Testis (tissue), 3 donors: Measurements from ENCODE around the gene MYL6B. TPM values are rescaled to one million over a fixed set of nuclear protein-coding genes. Genes with fewer than 3 reads are reported as not detected.

Source experiments
- DNase-seq: peaks from one replicate; pipeline ENCODE4 v3.0.0-alpha.2; 2019
- H3K27ac ChIP-seq, 2 donors: fragments of 200-600 bp; sonication (generic); one replicate each; pipeline ENCODE4 v1.5.1; 2019
- H3K27me3 ChIP-seq: fragments of 200-600 bp; sonication (generic); one replicate; pipeline ENCODE4 v1.5.1; 2019
- H3K36me3 ChIP-seq: fragments of 200-600 bp; sonication (generic); one replicate; pipeline ENCODE4 v1.5.1; 2017; ENCODE audit warnings: low read depth; ENCODE audit errors: missing control alignments
- H3K4me1 ChIP-seq: fragments of 200-600 bp; sonication (generic); one replicate; pipeline ENCODE4 v1.5.1; 2019
- H3K4me3 ChIP-seq, 2 donors: fragments of 200-600 bp; sonication (generic); one replicate each; pipeline ENCODE4 v1.5.1; 2017 to 2019
- H3K9me3 ChIP-seq: fragments of 200-600 bp; sonication (generic); one replicate; pipeline ENCODE4 v1.5.1; 2017
- POLR2A ChIP-seq: fragments of 450-650 bp; IDR thresholded peaks from one replicate; pipeline ENCODE4 v1.6.1; 2017; ENCODE audit warnings: antibody characterized with exemption, mild to moderate bottlenecking, moderate library complexity
- WGBS, 2 donors: methylation state at CpG; one replicate each; pipeline ENCODE4 v1.1.5; 2018; 5-methylcytosine and 5-hydroxymethylcytosine counted together
- intact Hi-C: fragments of 100-400 bp; cut with DNase I; formaldehyde crosslinking; loops from one replicate; pipeline ENCODE4 v1.15.1; 2023; ENCODE audit warnings: low total_unique reads
- polyA plus RNA-seq: library from polyadenylated mRNA; stranded (reverse); fragments of 350-450 nt; fragmentation: Illumina TruSeq; extraction: RNeasy Lipid Tissue Mini Kit (QIAGEN cat#74804); gene quantifications from one replicate; pipeline ENCODE4 v1.2.3, GENCODE V29; 2014; ENCODE audit warnings: low read depth, low replicate concordance; ENCODE audit not compliant: insufficient read depth
- total RNA-seq, 2 donors: library from RNA; depleted of rRNA; stranded (reverse); fragments of >200 nt; gene quantifications; one replicate each; pipeline ENCODE4 v1.2.3, GENCODE V29; 2016
- TF ChIP-seq, protein P1 (sequence below), 3 experiments: fragments of 450-650 bp in 2 of 3; fragments of 200-600 bp in 1 of 3; sonication (generic) in 1 of 3; IDR thresholded peaks; one replicate each; pipeline ENCODE4 v1.5.1; 2016 to 2019; ENCODE audit warnings: antibody characterized with exemption in 3 of 3, mild to moderate bottlenecking in 2 of 3, moderate library complexity in 1 of 3

Gene MYL6B
- total and polyA plus RNA-seq, 3 donors from 2014 or later, result 229 to 480 (median 428) TPM

DNA sequence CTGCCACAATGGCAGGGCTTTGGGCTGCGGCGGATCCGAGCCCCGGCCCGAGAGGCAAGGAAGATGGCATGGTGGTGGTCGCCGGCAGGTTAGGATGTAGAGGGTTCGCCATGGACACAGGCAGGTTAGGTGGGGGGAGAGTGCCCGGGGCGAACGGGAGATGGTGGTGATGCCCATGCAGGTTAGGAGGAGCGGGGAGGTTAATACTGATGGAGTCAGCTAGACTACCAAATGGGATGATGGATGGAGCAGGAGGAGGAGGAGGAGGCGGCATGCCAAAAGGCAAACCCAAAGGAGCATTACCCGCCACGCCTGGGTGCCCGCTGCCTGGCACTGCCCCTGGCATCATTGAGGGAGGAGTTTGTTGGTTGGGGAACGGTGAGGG is 11.9 kb downstream of the MYL6B start:
- intact Hi-C loops, result loop anchor here (5.0 kb wide), 1 partner anchor 37 kb away; the partner anchor contains the start of gene ESYT1
- TF ChIP-seq POLR2A, result no peak
- TF ChIP-seq, protein P1, sequence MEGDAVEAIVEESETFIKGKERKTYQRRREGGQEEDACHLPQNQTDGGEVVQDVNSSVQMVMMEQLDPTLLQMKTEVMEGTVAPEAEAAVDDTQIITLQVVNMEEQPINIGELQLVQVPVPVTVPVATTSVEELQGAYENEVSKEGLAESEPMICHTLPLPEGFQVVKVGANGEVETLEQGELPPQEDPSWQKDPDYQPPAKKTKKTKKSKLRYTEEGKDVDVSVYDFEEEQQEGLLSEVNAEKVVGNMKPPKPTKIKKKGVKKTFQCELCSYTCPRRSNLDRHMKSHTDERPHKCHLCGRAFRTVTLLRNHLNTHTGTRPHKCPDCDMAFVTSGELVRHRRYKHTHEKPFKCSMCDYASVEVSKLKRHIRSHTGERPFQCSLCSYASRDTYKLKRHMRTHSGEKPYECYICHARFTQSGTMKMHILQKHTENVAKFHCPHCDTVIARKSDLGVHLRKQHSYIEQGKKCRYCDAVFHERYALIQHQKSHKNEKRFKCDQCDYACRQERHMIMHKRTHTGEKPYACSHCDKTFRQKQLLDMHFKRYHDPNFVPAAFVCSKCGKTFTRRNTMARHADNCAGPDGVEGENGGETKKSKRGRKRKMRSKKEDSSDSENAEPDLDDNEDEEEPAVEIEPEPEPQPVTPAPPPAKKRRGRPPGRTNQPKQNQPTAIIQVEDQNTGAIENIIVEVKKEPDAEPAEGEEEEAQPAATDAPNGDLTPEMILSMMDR (IDR thresholded peaks at IDR 0.05), result no peak

DNA sequence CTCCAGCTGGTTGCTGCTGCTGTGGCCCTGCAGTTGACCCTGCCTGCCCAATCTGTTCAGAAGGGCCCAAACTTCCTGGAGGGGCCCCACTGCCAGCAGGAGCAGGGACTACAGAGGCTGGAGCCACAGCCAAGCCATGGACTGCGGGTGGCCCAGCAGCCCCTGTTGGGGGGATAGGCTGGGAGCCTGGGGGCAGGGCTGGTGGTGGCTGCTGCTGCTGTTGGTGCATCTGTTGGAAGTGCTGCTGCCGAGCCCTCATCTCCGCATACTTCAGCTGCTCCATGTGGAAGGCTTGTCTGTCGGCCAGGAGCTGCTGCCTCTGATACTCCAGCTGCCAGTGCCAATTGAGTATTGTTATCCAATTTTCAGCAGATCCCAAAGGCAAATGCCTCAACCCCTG is 13.0 kb downstream of the MYL6B start:
- intact Hi-C loops, result no loop called here

More for the DNA sequence above, 11.9 kb downstream of the MYL6B start:
- H3K36me3 ChIP-seq, result no peaks in the 10 kb centered on the region
- no peaks in the 10 kb centered on the region for H3K27me3 ChIP-seq
- peaks cover 24% of the 10 kb centered on the region for H3K4me1 ChIP-seq
- no peak overlapping the region for H3K4me3 ChIP-seq
- no peak for DNase-seq
- H3K27ac ChIP-seq, result no peak overlapping the region
- no peaks in the 10 kb centered on the region for H3K9me3 ChIP-seq
- 89% methylated on average over 17 of the region's 17 CpGs for WGBS, 2 donors

DNA sequence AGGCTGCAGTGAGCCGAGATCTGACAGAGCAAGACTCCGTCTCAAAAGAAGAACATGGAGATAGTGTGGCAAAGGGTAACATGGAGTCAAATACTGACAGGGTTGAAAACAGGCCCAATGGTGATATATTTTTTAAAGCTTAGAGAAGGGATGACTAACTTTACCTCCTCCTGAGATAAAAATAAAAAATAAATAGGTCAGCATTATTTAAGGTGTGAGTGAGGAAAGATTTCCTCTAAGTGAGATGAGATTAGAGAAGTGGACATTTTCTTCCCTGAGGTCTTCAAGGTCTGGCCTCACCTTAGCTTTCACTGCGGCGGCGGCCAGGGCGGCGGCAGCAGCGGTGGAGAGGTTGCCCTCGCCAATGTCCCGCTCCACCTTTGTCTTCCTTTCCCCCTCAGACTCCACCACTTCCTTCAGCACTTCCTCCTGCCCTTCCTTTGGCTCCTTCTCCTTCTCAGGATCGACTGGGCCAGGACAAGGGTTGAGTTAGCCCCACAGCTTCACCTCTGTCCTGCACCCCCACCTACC is 16.9 kb downstream of the MYL6B start:
- Histone ChIP-seq H3K36me3 (no peaks in the 10 kb centered on the region), H3K27ac (no peak overlapping the region)

More for the DNA sequence above, 13.0 kb downstream of the MYL6B start:
- no peak overlapping the region for H3K4me3 ChIP-seq
- H3K9me3 ChIP-seq, result no peaks in the 10 kb centered on the region
- TF ChIP-seq POLR2A, result no peak
- TF ChIP-seq, protein P1 (IDR thresholded peaks at IDR 0.05), result no peak
- H3K4me1 ChIP-seq, result peaks cover 14% of the 10 kb centered on the region
- no peak for DNase-seq
- no peak overlapping the region for H3K27ac ChIP-seq
- no peaks in the 10 kb centered on the region for H3K27me3 ChIP-seq
- no peaks in the 10 kb centered on the region for H3K36me3 ChIP-seq
- WGBS, 2 donors, result 17 to 70% methylated on average over 1 to 4 of the region's 4 CpGs

DNA sequence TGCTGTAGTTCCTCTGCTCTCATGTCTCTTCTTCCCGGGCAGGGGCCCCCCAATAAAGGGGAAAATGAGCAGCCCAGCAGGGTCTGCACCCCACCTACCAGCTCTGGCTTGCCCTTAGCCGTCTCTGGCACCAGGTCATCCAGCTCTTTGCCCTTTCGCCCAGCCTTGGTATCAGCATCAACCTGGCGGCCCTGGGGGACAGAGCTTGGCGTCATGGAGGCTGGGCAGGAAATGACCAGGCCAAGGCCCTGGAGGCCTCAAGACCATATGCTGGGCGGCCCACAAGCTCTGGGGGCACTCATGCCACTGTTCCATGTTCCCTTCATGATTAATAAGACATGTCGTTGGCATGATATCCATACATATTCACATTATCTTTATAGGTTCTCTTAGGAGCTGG is 20.5 kb downstream of the MYL6B start:
- Histone ChIP-seq H3K27me3 (no peaks in the 10 kb centered on the region), H3K27ac (no peak overlapping the region), H3K4me1 (no peaks in the 10 kb centered on the region), H3K36me3 (no peaks in the 10 kb centered on the region), H3K9me3 (no peaks in the 10 kb centered on the region), H3K4me3 (no peak overlapping the region)
- intact Hi-C loops, result no loop called here
- DNase-seq, result no peak
- TF ChIP-seq, protein P1 (IDR thresholded peaks at IDR 0.05), result no peak
- no peak for TF ChIP-seq POLR2A
- 87 to 99% methylated on average over 7 of the region's 7 CpGs for WGBS, 2 donors

More for the DNA sequence above, 16.9 kb downstream of the MYL6B start:
- no peak for DNase-seq
- H3K9me3 ChIP-seq, result no peaks in the 10 kb centered on the region
- WGBS, 2 donors, result 92 to 93% methylated on average over 11 of the region's 11 CpGs
- no peaks in the 10 kb centered on the region for H3K4me1 ChIP-seq
- intact Hi-C loops, result no loop called here
- TF ChIP-seq, protein P1 (IDR thresholded peaks at IDR 0.05), result no peak
- TF ChIP-seq POLR2A, result no peak
- no peak overlapping the region for H3K4me3 ChIP-seq
- H3K27me3 ChIP-seq, result no peaks in the 10 kb centered on the region

DNA sequence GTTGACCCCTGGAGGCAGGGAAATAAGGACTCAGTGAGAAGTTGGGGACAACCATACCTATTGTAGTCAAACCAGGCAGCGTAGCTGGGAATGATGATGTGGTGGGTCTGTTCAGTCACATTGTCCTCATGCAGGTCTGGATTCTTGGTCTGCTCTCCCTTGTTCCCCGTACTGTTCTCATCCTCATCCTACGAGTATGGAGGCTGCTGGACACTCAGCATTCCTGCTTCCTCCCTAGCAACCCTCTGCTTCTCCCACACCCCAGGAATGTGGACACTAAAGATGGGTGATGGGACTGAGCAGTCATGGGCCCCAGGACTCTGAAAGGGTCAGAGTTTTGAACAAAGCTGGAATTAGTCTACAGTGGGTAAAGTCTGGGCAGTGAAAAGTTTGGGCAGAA is 26.0 kb downstream of the MYL6B start:
- no peaks in the 10 kb centered on the region for H3K9me3 ChIP-seq
- intact Hi-C loops, result no loop called here
- H3K36me3 ChIP-seq, result no peaks in the 10 kb centered on the region
- 91 to 97% methylated on average over 3 of the region's 3 CpGs for WGBS, 2 donors
- TF ChIP-seq, protein P1 (IDR thresholded peaks at IDR 0.05), result no peak
- no peak for TF ChIP-seq POLR2A
- no peak for DNase-seq
- no peaks in the 10 kb centered on the region for H3K4me1 ChIP-seq
- no peaks in the 10 kb centered on the region for H3K27me3 ChIP-seq
- no peak overlapping the region for H3K27ac ChIP-seq
- H3K4me3 ChIP-seq, result no peak overlapping the region
